ENCODE measurements around the gene GPR158.

The GPR158 gene

GRCh38 chr10:25504306-25504705 is 329.5 kb downstream of the GPR158 start:
- no peaks in the 10 kb centered on the region for H3K27me3 Mint-ChIP-seq
- H3K27ac Mint-ChIP-seq = no peak overlapping the region
- no peaks in the 10 kb centered on the region for H3K36me3 Mint-ChIP-seq
- H3K4me3 Mint-ChIP-seq = no peak overlapping the region
- H3K4me1 Mint-ChIP-seq = no peaks in the 10 kb centered on the region
- DNase-seq = no peak
- CTCF ChIA-PET = no interaction called here
- peaks cover 4% of the 10 kb centered on the region for H3K9me3 Mint-ChIP-seq

- Mint-ChIP-seq H3K36me3 (no peaks in the 10 kb centered on the region), H3K9me3 (no peaks in the 10 kb centered on the region), H3K4me1 (no peaks in the 10 kb centered on the region), H3K4me3 (no peak overlapping the region), H3K27me3 (no peaks in the 10 kb centered on the region), H3K27ac (no peak overlapping the region)
- no peak for DNase-seq
- CTCF ChIA-PET = interaction anchor here (0.5 kb wide), 1 partner anchor 386 kb away, joined by 3 read pairs; no protein-coding TSS in a partner anchor
Observed at GRCh38 chr10:25504838-25505237, 330.0 kb downstream of the GPR158 start.

- Mint-ChIP-seq H3K36me3 (no peaks in the 10 kb centered on the region), H3K4me1 (no peaks in the 10 kb centered on the region), H3K9me3 (no peaks in the 10 kb centered on the region), H3K4me3 (no peak overlapping the region), H3K27me3 (no peaks in the 10 kb centered on the region), H3K27ac (no peak overlapping the region)
- CTCF ChIA-PET = interaction anchor here (0.5 kb wide), 1 partner anchor 386 kb away, joined by 3 read pairs; no protein-coding TSS in a partner anchor
- no peak for DNase-seq
Observed at GRCh38 chr10:25505466-25505865, 330.7 kb downstream of the GPR158 start.

DNA sequence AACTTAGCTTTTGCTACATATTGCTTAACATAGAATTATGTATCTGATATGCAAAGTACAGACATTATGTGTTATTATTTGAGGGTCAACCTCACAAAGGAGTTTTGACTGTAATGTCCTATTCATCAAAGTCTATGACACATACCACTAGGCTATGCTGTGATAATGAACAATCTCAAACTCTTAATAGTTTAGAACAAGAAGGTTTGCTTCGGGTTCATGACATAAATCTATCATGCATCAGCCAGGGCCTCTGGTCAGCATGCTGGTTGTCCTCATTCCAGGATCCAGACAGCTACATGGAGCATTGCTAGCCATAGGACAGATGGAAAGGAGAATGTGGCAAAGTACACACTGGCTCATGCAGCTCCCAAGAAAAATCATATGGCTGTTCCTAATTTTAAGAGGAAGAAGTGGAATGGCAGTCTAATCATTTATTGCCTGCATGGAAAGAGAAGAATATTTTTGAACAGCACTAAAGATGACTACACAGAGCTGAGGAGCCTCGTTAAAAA is 332.1 kb downstream of the GPR158 start:
- no peaks in the 10 kb centered on the region for H3K4me1 Mint-ChIP-seq
- CTCF ChIA-PET = no interaction called here

DNA sequence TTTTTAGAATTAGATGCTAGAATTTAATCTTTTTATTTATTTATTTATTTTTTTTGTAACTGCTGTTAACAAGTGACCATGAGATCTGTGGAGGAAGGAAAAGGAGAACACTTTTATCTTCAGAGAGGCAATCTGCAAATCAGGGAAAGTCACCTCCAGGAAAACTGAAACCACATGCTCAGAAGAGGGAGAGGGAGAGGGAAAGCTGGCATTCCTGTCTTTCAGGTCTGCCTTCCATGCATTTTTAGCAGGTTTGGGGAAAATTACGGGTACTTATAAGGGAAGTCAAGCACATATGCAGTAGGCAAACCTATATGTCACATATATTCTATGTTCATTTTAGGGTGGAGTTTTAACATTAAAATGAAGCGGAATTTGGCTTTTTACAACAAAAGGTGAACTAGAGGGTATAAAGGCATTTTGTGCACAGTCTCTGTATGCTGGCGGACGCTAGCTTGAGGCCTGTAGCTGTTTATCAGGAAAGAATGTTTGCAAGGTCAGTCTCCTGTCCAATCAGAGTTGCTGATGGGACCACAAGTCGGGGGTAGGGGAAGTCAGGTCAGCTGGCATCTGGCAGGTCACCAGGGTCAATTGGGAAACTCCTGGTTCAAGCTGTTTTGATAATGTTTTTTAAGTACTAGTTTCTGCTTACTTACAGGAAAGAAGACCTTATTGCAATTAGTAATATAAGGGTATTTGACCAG is 333.5 kb downstream of the GPR158 start:
- CTCF ChIA-PET = no interaction called here
- H3K36me3 Mint-ChIP-seq = no peaks in the 10 kb centered on the region
- H3K4me1 Mint-ChIP-seq = no peaks in the 10 kb centered on the region
- no peak overlapping the region for H3K27ac Mint-ChIP-seq
- no peak overlapping the region for H3K4me3 Mint-ChIP-seq
- no peak for DNase-seq
- H3K27me3 Mint-ChIP-seq = no peaks in the 10 kb centered on the region
- H3K9me3 Mint-ChIP-seq = peaks cover 5% of the 10 kb centered on the region

More for the DNA sequence above, 332.1 kb downstream of the GPR158 start:
- Mint-ChIP-seq H3K9me3 (peaks cover 2% of the 10 kb centered on the region), H3K36me3 (no peaks in the 10 kb centered on the region), H3K27ac (no peak overlapping the region), H3K27me3 (no peaks in the 10 kb centered on the region), H3K4me3 (no peak overlapping the region)
- DNase-seq = no peak

- no peak overlapping the region for H3K27ac Mint-ChIP-seq
- CTCF ChIA-PET = no interaction called here
- no peak for DNase-seq
- H3K27me3 Mint-ChIP-seq = no peaks in the 10 kb centered on the region
- no peak overlapping the region for H3K4me3 Mint-ChIP-seq
- H3K4me1 Mint-ChIP-seq = no peaks in the 10 kb centered on the region
- peaks cover 6% of the 10 kb centered on the region for H3K9me3 Mint-ChIP-seq
- H3K36me3 Mint-ChIP-seq = no peaks in the 10 kb centered on the region
Observed at GRCh38 chr10:25509151-25509550, 334.4 kb downstream of the GPR158 start.

- H3K4me3 Mint-ChIP-seq = no peak overlapping the region
- no peaks in the 10 kb centered on the region for H3K36me3 Mint-ChIP-seq
- CTCF ChIA-PET = no interaction called here
- peaks cover 9% of the 10 kb centered on the region for H3K9me3 Mint-ChIP-seq
- H3K4me1 Mint-ChIP-seq = no peaks in the 10 kb centered on the region
- DNase-seq = no peak
- H3K27me3 Mint-ChIP-seq = no peaks in the 10 kb centered on the region
- no peak overlapping the region for H3K27ac Mint-ChIP-seq
Observed at GRCh38 chr10:25522294-25522693, 347.5 kb downstream of the GPR158 start.

DNA sequence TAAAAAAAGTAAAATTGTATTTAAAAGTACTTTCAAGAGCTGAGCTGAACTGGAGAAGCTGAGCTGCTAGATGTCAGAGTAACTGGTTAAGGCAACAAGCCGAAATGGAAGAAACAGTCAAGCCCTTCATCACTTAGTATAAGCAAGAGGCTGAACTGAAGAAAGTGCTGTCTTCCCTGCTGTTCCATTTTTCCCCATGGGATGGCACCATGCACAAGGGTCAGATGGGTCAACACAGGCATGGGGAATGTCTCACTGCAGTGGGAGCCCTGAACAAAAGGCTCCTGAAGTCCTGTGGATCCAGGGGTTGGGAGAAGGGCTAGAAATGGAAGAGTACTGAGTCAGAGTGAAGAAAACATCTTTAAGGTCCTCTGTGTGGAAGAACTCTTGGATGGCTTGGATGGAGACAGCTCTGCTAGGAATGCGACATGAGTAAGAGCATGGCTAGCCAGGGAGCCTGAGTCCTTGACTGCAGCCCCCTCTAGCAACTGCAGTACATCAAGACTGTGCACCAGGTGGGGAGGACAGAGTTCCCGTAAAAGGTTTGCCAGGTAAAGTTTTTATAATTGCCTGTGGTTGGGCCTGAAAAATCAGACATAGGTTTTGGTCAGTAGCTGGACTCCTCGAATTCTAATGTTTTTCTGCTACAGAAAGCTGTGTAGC is 348.3 kb downstream of the GPR158 start:
- Mint-ChIP-seq H3K27ac (no peak overlapping the region), H3K4me1 (no peaks in the 10 kb centered on the region), H3K9me3 (peaks cover 9% of the 10 kb centered on the region), H3K4me3 (no peak overlapping the region), H3K36me3 (no peaks in the 10 kb centered on the region), H3K27me3 (no peaks in the 10 kb centered on the region)
- CTCF ChIA-PET = no interaction called here
- DNase-seq = no peak

DNA sequence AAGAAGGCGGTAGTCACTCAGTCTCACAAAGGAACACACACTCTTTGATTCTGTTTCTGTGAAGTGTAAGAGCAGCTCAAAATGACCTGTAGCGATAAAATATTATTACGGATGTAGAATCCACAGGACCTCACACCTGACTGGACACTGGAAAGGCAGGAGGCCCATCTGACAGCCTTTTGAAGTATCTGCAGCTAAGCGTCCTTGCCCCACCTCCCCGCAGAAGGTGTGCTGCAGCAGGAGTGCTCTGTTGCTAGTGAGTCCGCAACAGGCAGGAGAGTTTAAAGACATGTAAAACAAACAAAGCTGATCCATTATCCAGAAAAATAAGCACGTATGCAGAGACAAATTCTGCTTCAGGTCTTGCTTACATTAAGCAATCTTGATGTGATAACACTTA is 355.5 kb downstream of the GPR158 start:
- DNase-seq = no peak
- Mint-ChIP-seq H3K4me1 (no peaks in the 10 kb centered on the region), H3K27ac (no peak overlapping the region), H3K4me3 (no peak overlapping the region), H3K36me3 (no peaks in the 10 kb centered on the region), H3K9me3 (peaks cover 2% of the 10 kb centered on the region), H3K27me3 (no peaks in the 10 kb centered on the region)
- CTCF ChIA-PET = no interaction called here

DNA sequence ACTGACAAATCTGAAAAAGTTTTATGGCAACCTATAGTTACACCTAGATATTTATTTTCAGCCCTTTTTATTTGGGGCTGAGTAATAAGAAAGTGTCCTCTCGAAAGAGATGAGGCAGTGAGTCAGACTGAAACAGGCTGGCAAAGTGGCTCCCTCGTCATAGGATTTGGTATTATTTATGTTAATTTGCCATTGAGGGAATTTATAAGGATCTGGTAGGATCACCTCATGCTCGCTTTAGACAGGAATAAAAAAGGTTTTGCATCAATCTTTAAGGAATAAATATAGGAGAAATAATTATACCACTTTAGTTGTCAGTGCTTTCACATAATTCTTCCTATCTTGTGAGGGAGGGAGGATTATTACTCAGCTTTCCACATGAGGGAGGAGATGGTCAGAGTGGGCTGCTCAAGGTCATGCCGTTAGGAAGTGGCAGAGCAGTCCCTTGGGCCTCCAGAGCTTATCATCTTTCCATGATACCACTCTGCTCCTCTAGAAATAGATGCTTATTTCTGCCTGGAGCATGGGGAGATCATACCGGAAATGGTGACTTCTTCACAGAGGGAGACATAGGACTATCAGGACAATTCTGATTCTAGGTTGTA is 356.8 kb downstream of the GPR158 start:
- CTCF ChIA-PET = no interaction called here

GRCh38 chr10:25532213-25532612 is 357.4 kb downstream of the GPR158 start:
- Mint-ChIP-seq H3K27ac (no peak overlapping the region), H3K9me3 (no peaks in the 10 kb centered on the region), H3K4me1 (no peaks in the 10 kb centered on the region), H3K27me3 (no peaks in the 10 kb centered on the region), H3K36me3 (no peaks in the 10 kb centered on the region), H3K4me3 (no peak overlapping the region)
- DNase-seq = no peak
- CTCF ChIA-PET = no interaction called here

More for the DNA sequence above, 356.8 kb downstream of the GPR158 start:
- H3K9me3 Mint-ChIP-seq = no peaks in the 10 kb centered on the region
- H3K27me3 Mint-ChIP-seq = no peaks in the 10 kb centered on the region
- H3K4me1 Mint-ChIP-seq = no peaks in the 10 kb centered on the region
- no peak for DNase-seq
- H3K4me3 Mint-ChIP-seq = no peak overlapping the region
- no peaks in the 10 kb centered on the region for H3K36me3 Mint-ChIP-seq
- no peak overlapping the region for H3K27ac Mint-ChIP-seq

- Mint-ChIP-seq H3K27me3 (no peaks in the 10 kb centered on the region), H3K4me3 (no peak overlapping the region), H3K27ac (no peak overlapping the region), H3K4me1 (no peaks in the 10 kb centered on the region), H3K9me3 (peaks cover 3% of the 10 kb centered on the region), H3K36me3 (no peaks in the 10 kb centered on the region)
- no peak for DNase-seq
- CTCF ChIA-PET = no interaction called here
Observed at GRCh38 chr10:25536027-25536426, 361.2 kb downstream of the GPR158 start.

DNA sequence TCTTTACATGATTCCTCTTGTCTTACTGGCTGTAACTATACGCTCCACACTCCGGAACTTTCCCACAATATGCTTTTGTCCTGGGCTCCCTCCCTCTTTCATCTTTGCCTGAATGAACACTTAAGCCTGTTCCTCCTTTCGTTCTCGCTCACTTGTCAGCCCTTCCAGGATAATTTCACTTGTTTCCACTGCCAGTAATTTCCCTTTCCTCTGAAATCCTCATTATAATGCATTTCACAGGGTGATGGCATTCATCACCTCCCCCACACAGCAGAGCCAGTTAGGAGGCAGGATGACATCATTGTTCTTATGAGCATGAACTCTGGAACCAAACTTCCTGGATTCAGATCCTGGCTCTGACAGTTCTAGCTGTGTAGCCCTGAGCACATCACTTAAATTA is 372.6 kb downstream of the GPR158 start:
- CTCF ChIA-PET = no interaction called here
- Mint-ChIP-seq H3K36me3 (no peaks in the 10 kb centered on the region), H3K4me1 (no peaks in the 10 kb centered on the region), H3K27me3 (no peaks in the 10 kb centered on the region), H3K27ac (no peak overlapping the region), H3K4me3 (no peak overlapping the region), H3K9me3 (peaks cover 1% of the 10 kb centered on the region)
- DNase-seq = no peak

DNA sequence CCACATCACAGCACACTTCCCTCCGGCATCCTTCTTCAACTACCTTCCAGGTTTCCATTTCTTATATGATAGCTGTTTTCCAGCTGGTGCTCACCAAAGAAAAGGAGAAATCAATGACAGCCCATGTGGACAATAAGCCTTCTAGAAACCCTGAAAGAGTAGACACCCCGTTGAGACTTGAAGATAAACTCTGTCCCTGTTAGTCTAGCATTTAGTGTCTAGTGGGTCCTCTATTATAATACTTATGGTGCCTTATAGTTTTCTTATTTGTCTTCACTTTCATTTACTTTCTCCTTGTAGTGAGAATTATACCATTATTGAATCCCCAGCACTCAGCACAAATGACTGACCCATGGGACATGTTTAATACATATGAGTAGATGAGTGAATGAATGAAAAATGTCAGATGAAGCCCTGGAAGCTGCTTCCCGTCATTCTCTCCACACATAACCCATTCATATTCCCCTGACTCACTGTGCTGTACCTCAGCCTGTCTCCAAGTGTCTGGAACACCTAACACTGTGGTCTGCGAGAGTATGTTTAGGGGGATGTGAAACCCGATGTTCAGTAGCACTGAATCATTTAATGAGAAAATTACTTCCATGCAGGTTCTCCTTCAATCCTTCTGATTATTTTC is 377.6 kb downstream of the GPR158 start:
- CTCF ChIA-PET = no interaction called here
- no peaks in the 10 kb centered on the region for H3K4me1 Mint-ChIP-seq
- no peak overlapping the region for H3K4me3 Mint-ChIP-seq
- no peaks in the 10 kb centered on the region for H3K9me3 Mint-ChIP-seq
- DNase-seq = no peak
- no peak overlapping the region for H3K27ac Mint-ChIP-seq
- no peaks in the 10 kb centered on the region for H3K36me3 Mint-ChIP-seq
- no peaks in the 10 kb centered on the region for H3K27me3 Mint-ChIP-seq
